ENCODE data around the gene ZNF609. TPM values are rescaled to one million over a fixed set of nuclear protein-coding genes. Genes with fewer than 3 reads are reported as not detected.

The ZNF609 gene
- total and polyA plus RNA-seq, 7 donors, result 4.8 to 35.2 (median 29.6) TPM

DNA sequence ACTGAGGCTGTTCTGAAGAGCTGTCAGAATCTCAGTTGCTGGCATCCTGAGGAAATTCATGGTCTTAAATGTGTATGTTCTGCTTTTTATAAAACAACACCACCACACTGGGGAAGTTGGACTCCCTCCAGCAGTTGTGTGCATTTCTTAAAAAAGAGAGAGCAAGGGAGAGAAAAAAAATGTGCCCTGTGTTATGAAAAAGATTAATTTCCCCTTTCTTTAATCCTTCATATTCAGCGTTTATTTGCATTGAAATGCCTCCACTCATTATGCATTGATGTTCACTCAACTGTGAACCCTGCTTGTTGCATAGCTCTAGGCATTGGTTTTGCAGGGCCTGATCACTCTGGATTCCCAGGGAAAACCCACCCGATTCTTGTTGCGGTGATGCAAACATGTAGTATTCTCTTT lies 4.4 kb upstream of the ZNF609 start:
- no peak overlapping the region for H3K4me3 ChIP-seq
- intact Hi-C loops (cut with DNase I), result no loop called here
- peaks cover 0 to 5% (median 0%) of the 10 kb centered on the region in 4 donors for H3K36me3 ChIP-seq
- WGBS, 2 donors, result 55 to 86% methylated on average over 3 of the region's 3 CpGs
- TF ChIP-seq, protein P1, sequence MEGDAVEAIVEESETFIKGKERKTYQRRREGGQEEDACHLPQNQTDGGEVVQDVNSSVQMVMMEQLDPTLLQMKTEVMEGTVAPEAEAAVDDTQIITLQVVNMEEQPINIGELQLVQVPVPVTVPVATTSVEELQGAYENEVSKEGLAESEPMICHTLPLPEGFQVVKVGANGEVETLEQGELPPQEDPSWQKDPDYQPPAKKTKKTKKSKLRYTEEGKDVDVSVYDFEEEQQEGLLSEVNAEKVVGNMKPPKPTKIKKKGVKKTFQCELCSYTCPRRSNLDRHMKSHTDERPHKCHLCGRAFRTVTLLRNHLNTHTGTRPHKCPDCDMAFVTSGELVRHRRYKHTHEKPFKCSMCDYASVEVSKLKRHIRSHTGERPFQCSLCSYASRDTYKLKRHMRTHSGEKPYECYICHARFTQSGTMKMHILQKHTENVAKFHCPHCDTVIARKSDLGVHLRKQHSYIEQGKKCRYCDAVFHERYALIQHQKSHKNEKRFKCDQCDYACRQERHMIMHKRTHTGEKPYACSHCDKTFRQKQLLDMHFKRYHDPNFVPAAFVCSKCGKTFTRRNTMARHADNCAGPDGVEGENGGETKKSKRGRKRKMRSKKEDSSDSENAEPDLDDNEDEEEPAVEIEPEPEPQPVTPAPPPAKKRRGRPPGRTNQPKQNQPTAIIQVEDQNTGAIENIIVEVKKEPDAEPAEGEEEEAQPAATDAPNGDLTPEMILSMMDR (IDR thresholded peaks at IDR 0.05), result no peak
- TF ChIP-seq POLR2A (IDR thresholded peaks at IDR 0.05) (no peak), POLR2AphosphoS5 (IDR thresholded peaks at IDR 0.05) (no peak), EP300 (IDR thresholded peaks at IDR 0.05) (no peak)
- H3K27me3 ChIP-seq, result no peaks in the 10 kb centered on the region
- peak overlapping the region; percentile 41 to 69 (median 54) for H3K27ac ChIP-seq
- DNase-seq, result peak; percentile 65
- no peaks in the 10 kb centered on the region for H3K9me3 ChIP-seq
- peaks cover 4 to 64% (median 53%) of the 10 kb centered on the region in 4 donors for H3K4me1 ChIP-seq

DNA sequence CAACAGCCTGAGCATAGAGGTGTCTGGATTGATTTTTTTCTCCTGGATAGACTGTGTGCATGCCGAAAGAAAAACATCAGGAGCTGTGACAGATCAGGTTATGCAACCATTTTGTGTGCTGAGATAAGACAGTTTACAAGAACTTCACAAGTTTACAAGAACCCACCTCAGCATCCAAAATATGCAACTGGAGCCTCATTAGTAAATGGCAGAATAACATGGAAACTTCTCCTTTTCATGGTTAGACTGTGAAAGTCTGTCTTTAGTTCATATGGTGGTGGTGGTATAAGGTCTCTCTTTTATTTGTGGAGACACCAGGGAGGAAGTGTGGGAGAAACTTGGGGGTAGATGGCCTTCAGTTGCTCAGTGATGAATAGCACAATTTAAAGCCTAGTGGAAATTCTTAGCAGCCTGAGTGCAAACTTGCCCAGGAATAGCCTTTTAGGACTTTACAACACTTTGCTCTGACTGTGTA lies 3.7 kb upstream of the ZNF609 start:
- intact Hi-C loops (cut with DNase I), result no loop called here
- DNase-seq, result no peak
- H3K4me3 ChIP-seq, result no peak overlapping the region
- H3K9me3 ChIP-seq, result no peaks in the 10 kb centered on the region
- peaks cover 0 to 5% (median 0%) of the 10 kb centered on the region in 4 donors for H3K36me3 ChIP-seq
- peaks cover 4 to 67% (median 56%) of the 10 kb centered on the region in 4 donors for H3K4me1 ChIP-seq
- 54 to 80% methylated on average over 1 of the region's 1 CpG for WGBS, 2 donors
- H3K27ac ChIP-seq, result peak overlapping the region; percentile 41 to 69 (median 54)
- H3K27me3 ChIP-seq, result no peaks in the 10 kb centered on the region
- TF ChIP-seq, protein P1 (IDR thresholded peaks at IDR 0.05), result no peak
- TF ChIP-seq POLR2AphosphoS5 (IDR thresholded peaks at IDR 0.05) (no peak), EP300 (IDR thresholded peaks at IDR 0.05) (no peak), POLR2A (IDR thresholded peaks at IDR 0.05) (no peak)

DNA sequence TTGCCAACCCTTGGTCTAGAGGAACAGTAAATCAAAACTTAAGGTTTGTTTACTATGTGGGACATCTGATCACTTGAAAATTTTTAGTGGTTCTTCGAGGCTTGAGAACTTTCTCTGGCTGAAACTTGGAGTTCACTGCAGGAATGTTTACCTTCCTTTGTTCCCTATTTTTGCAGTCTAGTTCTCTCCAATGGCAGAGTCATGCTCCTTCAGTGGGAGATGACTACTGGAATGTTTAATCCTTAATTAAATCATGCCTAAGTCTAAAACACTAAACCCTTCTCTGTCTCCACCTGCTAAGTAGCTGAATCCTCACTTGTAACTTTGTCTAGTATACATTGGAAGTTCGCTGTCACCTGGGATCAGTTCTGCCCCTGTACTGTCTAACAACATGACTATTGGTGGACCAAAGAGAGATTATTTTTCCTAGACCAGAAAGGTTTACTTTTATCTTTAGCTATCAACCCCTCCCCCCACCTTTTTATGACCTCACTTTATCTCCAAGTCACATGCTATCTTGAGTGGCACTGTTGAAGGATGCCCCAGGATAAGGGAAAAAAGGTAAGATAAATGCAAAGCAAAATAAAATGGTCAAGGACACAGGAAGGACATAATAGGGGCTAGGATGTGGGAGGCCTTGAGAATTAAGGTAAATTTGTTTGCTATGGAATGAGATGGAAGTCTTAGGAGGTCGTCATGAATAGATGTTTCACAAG lies 1.2 kb upstream of the ZNF609 start:
- 66 to 73% methylated on average over 3 of the region's 3 CpGs for WGBS, 2 donors
- no peak for TF ChIP-seq POLR2AphosphoS5 (IDR thresholded peaks at IDR 0.05)
- TF ChIP-seq, protein P1 (IDR thresholded peaks at IDR 0.05), result no peak
- no peak for TF ChIP-seq POLR2A (IDR thresholded peaks at IDR 0.05)
- TF ChIP-seq EP300 (IDR thresholded peaks at IDR 0.05), result no peak
- Histone ChIP-seq H3K27me3 (no peaks in the 10 kb centered on the region), H3K27ac (peak overlapping the region; percentile 86 to 97 (median 92)), H3K4me1 (peaks cover 4 to 75% (median 63%) of the 10 kb centered on the region in 4 donors), H3K9me3 (no peaks in the 10 kb centered on the region), H3K4me3 (no peak overlapping the region), H3K36me3 (peaks cover 0 to 5% (median 0%) of the 10 kb centered on the region in 4 donors)
- intact Hi-C loops (cut with DNase I), result no loop called here
- no peak for DNase-seq

DNA sequence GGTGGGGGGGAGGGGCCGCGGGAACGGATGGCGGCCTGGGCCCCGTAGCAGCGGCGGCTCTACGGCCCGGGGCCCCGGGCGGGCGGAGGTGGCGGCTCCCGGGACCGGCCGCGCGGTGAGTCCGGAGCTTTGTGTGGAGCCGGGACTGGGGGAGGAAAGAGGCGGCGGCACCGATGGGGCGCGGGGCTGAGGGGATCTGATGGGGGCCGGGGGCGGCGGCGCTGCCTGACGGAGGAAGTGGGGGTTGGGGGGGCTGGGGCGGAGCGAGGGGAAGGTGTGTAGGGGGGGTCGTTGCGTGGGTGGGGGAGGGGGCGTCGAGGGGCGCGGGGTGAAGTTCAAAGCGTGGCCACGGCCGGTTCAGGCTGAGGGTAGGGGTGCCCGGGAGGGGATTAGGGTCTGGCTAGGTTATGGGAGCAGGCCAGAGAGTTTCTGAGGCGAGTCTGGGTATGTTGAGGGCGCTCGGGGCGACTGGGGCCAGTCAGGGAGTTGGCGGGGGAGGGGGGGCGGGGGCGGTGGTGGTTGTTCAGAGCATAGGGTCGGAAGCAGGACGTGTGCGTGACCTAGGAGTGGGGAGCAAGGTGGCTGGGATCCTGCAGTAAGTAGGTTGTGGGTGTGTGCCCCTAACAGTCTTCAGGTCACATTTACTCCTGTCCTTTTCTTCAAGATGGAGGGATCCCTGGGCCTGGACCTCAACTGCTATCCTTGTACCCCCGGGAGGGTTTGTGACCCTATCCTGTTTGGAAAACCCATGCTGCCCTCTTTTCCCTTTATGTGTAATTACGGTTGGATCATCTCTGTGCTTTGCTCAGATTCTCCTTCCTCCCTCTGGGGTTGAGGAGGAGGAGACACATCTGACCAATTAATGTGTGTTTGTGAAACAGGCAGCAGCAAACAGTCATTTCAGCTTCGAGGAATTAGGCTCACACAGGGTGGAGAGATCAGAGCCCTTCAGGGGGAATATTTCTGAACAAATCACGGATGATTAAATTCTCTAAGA lies 644 bp downstream of the ZNF609 start:
- H3K9me3 ChIP-seq, result no peaks in the 10 kb centered on the region
- H3K27me3 ChIP-seq, result no peaks in the 10 kb centered on the region
- peaks cover 4 to 72% (median 66%) of the 10 kb centered on the region in 4 donors for H3K4me1 ChIP-seq
- H3K4me3 ChIP-seq, result peak overlapping the region; percentile 56 to 96 (median 84)
- H3K27ac ChIP-seq, result peak overlapping the region; percentile 86 to 97 (median 92)
- intact Hi-C loops (cut with DNase I), result loop anchor here (5.0 kb wide), 1 partner anchor 41 kb away; no protein-coding TSS in a partner anchor
- TF ChIP-seq, protein P1 (IDR thresholded peaks at IDR 0.05), result no peak
- TF ChIP-seq EP300 (IDR thresholded peaks at IDR 0.05), result no peak
- peak; percentile 43 to 72 (median 60) for TF ChIP-seq POLR2AphosphoS5 (IDR thresholded peaks at IDR 0.05)
- peak in 1 of 2 donors; percentile 28 for TF ChIP-seq POLR2A (IDR thresholded peaks at IDR 0.05)
- H3K36me3 ChIP-seq, result no peaks in the 10 kb centered on the region
- 1 to 2% methylated on average over 56 of the region's 56 CpGs for whole genome bisulfite sequencing, 2 donors
- DNase-seq, result peak; percentile 72

Measured in sigmoid colon (tissue), 7 donors.